Measurements from ENCODE around the gene GTF2H1.
A peak's percentile ranks its signal among the peaks of the same experiment; 100 is the strongest.

GTF2H1 gene

DNA sequence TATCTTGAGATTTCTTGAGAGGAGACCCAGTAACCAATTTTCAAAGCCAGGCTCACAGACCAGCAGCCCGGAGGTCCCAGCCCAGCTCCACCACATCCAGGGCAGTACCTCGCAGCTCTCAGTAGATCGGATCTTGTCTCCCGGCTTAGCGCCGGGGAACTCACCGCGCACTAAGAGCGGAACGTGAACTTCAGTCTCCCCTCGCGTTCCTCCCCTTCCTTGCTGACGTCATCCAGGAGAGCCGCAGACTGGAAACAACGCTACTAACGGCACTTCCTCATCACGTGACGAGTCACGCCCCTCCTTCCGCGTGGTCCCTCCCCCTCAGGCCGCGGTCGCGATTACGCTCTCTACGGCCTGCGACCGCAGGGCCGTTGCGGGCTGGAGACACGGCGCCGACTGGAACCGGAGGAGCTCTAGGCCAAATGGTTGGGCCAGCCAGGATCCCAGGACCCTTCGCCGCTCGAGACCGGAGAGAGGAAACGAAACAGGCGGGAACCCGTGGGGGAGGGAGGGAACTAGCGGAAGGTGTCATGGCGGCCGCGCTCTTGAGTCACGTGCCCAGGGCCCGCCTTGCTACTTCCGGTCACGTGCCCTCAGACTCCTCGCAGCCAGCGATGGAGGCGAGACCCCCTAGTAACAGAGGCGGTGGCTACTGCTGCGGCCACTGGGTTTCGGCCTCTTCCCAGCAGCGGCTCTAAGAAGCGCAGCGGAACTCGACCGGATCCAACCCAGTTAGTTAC is at the start of gene GTF2H1, which contains the start of gene HPS5:
Gene GTF2H1, plus strand, starts transcription at position 599 of the 743 bp plus-strand sequence. CDS start 10,508 bp downstream, outside the sequence.
Gene HPS5, minus strand, starts transcription at position 172 of the 743 bp plus-strand sequence. CDS start 4,282 bp downstream, outside the sequence.
- peak; percentile 86 to 90 for DNase-seq

DNA sequence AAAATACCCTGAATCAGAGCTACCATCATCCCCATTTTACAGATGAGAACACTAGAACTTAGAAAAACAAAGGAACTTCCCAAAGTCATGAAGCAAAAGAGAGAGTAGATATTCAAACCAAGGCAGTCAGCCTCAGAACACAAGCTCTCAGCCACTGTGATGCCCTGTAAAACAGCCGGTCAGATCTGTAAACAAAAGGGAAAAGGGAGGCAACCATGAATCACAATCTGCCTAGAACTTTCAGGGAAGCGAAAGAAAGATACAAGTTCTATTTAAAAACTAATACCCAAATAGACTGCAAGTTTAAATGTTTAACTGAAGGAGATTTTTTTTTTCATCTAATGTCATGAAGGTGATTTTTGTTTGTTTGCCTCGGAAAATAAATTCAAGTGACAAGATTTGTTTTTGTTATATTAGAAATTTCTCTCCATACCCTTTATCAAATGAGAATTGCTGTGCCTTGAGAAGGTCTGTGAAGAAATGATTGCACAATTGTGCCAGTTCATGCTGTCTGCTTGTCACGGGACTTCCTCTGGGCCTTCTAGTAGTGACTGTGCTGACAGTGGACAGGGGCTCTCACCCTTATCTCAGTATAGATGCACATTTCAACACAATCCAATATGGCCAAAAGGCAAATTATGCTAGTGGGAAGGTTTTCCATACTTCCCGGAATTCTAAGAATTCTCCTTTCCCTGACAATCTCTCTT is 44.6 kb upstream of the GTF2H1 start:
- no peak for DNase-seq

DNA sequence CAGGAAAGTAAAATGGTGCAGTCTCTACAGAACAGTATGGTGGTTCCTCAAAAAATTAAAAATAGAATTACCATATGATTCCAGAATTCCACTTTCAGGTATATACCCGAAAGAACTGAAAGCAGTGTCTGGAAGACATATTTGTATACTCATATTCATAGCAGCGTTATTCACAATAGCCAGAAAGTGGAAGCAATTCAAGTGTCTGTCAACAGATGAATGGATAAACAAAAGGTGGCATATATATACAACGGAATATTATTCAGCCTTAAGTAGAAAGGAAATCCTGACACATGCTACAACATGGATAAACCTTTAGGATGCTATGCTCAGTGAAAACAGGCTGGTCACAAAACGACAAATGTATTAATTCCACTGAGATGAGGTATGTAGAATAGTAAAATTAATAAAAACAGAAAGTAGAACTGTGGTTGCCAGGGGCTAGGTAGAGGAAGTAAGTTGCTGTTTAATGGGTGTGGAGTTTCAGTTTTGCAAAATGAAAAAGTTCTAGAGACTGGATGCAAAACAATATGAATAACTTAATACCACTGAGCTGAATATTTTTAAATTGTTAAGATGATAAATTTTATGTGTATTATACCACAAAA is 41.8 kb upstream of the GTF2H1 start:
- no peak for DNase-seq

DNA sequence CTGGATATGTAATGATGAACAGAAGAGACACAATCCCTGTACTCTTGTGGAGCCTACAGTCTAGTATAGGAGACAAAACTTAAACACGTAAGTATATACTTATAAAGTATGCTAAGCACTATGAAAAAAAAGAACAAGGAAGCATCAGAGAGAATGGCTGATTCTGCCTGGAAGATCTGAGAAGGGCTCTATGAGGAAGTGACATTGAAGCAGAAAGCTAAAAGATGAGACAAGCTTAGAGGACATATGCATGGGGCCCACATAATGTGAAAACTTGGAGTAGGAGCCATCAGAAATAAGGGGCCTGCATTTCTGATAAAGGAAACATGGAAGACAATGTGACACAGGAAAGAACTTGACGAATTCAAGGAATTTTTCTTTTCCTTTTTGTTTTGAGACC is 39.7 kb upstream of the GTF2H1 start:
- DNase-seq, result no peak

DNA sequence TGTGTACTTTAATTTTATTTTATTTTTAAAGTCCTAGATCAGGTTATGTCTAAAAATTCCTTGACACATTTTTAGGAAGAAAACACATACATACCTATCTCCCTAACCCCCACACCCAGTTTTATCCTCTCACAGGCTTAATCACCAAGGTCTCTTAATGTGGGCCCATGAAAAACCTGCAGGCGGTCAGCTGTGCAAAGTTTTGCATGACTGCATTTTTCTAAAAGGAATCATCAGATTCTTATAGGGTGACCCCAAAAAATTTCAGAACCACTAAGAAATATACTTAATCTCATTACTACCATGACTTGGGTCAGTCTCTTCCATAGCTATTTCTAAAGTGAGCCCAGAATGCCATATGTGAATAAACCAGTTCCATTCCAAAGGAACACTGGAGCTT is 36.5 kb upstream of the GTF2H1 start:
- no peak for DNase-seq

DNA sequence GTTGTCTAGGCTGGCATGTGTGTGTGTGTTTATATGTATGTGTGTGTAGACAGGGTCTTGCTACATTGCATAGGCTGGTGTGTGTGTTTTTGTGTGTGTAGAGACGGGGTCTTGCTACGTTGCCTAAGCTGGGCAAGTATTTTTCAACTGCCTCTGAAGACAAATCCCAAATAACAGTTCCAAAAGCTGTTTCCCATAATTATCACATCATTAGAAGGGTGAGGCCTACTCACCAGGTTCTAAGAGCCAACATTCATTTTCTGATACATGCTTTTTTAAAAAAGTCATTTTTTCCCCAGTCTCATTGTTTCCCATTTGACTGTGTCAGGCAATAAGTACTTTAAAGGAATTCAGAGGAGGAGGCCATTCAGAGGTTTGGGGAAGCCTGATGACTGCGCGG is 33.5 kb upstream of the GTF2H1 start:
- no peak for DNase-seq

DNA sequence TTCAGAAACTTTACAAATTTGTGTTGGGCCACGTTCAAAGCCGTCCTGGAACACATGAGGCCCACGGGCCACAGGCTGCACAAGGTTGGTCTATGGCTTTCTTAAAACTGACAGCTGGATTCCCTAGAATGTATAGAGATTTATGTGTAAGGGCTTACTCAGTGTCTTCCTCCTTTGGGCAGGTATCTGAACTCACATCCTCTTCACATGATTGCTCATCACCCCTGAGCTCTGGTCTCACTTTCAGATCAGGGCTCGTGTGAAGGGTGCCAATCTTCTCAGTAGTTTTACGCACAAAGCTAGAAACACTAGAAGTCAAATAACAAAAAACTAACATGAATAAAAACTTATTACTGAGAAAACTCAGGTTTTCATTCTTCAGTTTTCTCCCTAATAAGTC is 27.5 kb upstream of the GTF2H1 start:
- peak in 1 of 2 donors; percentile 1 for DNase-seq

DNA sequence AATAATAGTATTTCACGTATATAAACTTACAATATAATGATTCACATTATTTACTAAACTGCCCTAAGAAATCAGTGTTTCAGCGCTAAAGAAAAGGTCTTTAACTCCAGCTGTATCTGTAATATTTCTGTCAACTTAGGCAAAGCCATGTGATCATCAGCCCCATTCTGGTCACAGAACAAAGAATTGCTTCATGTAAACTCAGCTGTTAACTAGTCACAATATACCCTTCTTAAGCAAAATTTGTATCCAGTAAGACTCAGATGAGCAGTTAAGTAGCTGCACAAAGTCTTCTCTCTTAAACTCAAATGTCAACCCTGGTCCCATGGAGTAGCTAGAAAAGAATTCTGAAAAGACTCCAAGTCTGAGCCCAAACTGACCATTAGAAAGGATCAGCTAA is 27.1 kb upstream of the GTF2H1 start:
- DNase-seq, result no peak

DNA sequence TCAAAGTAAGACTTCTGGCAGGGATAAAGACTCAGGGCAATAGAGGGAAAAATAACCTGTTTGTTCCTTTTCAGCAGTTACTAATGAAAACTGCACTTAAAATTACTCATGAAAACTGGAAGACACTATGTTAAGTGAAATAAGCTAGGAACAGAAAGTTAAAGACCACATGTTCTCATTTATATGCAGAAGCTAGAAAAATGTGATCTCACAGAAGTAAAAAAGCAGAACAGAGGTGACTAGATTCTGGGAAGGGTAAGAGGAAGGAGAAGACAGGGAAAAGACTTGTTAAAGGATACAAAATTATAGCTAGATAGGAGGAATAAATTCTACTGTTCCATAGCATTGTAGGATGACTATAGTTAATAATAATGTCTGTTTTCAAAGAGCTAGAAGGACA is 22.6 kb upstream of the GTF2H1 start:
- DNase-seq, result no peak

DNA sequence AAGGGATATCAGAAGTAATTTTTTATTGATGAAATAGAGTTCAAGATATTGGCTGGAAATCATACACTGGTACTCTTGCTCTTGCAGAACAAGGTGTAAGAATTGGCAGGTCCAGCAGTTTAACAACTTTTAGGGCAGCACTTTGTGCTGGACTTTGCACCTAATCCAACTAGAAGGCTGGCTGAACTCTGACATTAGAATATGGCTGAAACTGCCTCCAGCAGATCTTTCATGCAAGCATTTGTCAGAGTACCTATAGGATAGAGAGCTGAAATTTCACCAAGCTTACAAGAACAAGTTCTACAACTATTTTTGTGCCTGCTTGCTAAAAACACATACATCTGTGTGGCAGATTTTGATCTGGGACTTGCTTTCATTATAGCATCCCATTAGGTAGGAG is 17.6 kb upstream of the GTF2H1 start:
- DNase-seq, result no peak

DNA sequence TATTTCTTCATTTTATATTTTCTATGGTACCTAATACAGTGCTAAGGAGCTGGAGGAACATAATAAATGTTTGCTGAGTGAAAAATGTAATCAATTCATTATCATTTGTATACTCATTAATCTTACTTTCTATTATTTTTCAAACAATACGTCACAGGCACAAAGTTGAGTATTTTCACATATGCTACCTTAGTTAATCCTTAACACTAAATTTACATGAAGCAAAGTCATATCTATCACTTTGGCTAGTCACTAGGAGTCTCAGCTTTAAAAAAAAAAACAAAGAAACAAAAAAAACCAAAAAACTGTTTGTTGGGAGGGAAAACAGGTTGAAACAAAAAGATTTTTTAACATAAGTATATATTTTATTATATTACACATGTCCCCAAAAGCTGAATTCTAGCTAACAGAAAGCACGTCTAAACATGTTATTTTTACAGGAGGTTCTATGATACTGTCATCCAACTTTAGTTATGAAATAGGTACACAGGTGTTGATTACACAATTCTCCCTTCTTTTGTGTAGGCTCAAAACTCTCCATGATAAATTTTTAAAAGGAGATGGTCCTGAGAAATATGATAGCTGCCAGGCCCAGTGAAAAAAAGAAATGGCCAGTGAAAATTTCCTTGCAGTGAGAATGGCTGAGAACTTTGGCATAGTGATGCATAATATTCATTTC is 14.8 kb upstream of the GTF2H1 start:
- DNase-seq, result no peak

DNA sequence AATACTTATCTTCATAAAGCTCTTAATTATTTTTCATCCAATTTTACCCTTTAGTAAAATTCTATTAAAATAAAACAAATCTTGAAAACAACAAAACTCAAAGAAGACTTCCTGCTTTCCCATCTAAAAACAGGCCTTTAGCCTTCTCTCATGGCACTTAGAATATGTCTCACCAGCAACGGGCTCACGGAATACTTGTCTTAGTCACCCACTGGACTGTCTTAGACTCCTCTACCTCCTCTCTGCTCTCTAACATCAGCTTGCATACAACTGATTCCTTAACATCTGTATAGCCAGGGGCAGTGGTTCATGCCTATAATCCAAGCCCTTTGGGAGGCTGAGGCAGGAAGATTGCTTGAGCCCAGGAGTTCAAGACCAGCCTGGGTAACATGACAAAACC is 14.1 kb upstream of the GTF2H1 start:
- no peak for DNase-seq

DNA sequence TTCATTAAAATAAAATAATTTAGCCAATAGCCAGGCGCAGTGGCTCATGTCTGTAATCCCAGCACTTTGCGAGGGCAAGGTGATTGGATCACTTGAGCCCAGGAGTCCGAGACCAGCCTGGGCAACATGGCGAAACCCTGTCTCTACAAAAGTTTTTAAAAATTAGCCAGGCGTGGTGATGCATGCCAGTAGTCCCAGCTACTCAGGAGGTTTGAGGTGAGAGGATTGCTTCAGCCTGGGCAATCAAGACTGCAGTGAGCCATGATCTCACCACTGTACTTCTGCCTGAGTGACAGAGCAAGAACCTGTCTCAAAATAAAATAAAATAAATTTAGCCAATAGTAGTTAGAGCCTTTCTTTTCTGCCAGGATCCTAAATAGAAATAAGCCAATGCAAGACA is 12.7 kb upstream of the GTF2H1 start:
- DNase-seq, result no peak

DNA sequence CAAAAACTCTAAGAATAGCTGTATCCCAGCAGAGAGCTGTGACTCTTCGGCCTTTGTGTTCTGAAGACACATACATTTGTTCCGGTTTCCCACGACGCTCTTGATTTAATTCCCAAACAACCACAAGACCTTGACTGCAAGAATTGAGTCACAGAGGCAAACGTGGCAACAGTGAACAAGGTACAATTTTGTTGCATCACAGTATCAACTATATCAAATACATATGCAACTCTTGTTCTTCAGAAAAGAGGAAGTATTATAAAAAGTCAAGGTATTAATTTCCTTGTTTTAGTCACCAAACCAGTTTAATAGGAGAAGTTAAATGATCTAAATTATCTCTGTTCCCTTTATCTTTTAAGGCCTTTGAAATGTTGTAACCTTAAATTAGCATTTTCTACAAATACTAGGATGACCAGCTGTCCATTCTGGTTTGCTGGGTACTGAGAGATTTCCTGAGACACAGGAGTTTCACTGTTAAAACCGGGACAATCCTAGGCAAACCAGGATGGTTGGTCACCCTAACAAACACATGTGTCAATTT is 11.5 kb upstream of the GTF2H1 start:
- no peak for DNase-seq

DNA sequence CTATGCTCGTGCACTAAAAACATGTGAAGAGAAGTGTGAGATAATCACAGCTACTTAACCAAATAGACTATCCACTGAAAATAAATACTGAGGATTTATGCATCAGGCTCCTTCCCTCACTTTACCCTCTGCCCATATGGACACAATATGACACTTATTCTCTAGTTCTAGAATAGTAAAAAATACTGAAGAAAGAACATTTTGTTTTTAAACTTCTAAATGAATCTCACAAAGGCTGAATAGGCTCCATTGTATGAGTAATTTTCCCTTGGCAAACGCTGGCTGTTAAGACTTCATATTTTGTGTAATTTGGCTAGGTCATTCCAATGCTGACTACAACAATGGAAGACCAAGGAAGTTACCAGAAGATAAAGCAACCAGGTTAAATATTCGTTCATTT is 10.4 kb upstream of the GTF2H1 start:
- no peak for DNase-seq

DNA sequence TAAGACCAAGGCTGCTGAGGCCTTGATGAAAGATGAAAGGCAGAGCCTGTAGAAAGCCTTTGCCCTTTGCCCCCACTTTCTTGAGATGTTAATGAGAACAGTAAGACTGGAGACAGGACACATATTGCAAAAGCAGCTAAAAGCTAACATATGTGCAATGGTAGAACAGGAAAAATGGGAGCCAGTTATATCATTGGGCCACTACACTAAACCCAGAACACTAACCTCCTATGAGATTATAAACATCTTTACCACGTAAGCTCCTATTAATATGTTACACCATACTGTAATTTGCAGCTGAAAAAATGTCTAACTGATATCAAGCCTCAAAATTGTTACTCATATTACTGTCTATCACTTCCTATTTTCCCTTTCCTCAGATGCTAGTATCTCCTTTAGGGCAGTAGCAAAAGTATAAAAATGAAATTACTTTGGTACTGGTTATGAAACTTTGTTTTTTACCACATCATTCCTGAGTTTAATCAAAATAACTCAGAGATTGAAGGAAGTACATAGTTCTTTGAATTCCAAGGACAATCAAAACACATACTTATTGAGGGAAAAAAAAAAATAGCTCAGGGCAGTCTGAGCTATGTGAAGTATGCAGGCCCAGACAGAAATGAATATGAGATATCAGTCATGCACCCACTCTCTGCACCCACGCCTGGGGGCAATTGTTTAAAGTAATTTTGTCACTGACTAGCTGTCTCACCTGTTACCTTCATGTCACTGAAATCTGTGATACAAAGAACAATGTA is 9.5 kb upstream of the GTF2H1 start:
- no peak for DNase-seq

DNA sequence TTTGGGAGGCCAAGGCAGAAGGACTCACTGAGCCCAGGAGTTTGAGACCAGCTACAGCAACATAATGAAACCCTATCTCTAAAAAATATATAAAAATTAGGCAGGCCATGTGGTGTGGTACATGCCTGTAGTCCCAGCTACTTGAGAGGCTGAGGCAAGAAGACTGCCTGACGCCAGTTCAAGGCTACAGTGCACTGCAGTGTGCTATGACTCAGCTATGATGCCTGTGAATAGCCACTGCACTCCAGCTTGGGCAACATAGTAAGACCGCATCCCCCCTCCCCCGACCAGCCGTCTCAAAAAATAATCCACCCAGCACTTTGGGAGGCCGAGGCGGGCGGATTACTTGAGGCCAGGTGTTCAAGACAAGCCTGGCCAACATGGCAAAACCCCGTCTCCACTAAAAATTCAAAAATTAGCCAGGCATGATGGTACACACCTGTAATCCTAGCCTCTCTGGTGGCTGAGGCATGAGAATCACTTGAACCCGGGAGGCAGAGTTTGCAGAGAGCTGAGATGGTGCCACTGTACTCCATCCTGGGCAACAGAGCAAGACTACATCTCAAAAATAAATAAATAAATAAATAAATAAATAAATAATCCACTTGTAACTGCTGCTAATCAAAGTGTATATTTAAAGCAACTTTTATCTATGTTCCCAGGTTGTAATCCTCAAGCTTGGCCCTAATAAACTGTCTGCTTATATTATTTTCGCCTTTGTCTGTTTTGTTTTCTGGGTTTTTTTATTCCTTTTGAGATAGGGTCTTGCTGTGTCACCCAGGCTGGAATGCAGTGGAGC is 8.2 kb upstream of the GTF2H1 start:
- DNase-seq, result no peak

DNA sequence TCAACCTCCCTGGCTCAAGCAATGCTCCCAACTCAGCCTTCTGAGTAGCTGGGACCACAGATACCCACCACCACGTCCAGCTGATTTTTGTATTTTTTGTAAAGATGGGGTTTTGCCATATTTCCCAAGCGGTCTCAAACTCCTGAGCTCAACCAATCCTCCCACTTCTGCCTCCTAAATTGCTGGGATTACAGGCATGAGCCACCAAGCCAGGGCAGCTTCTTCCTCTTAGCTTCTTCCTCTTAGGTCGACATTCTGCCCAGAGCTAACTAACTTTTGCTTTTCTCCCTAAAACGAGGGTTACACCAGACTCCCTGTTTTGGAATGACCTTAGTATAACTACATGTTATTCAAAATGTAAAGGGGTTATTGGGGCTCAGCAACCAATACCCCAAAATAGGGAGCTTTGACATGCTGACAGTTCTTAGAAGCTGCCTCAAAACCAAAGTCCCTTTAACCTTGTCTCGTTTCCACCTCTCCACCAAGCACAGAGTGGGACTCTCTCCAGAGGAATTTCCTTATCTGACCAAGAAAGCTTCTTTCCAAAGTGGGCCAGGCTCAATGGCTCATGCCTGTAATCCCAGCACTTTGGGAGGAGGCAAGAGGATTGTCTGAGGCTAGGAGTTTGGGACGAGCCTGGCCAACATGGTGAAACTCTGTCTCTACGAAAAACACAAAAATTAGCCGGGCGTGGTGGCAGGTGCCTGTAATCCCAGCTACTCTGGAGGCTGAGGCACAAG is 7.4 kb upstream of the GTF2H1 start:
- no peak for DNase-seq

DNA sequence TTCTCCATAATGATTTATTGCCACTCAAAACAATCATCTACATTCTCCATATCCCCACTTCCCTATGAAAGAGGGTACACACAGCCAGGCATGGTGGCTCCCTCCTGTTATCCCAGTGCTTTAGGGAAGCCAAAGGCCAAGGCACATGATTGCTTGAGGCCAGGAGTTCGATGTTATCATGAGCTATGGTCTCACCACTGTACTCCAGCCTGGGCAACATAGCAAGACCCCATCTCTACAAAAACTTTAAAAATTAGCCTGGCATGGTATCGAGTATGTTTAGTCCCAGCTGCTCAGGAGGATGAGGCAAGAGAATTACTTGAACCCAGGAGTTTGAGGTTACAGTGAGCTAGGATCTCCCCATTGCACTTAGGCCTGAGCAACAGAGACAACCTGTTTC is 6.5 kb upstream of the GTF2H1 start:
- DNase-seq, result no peak

DNA sequence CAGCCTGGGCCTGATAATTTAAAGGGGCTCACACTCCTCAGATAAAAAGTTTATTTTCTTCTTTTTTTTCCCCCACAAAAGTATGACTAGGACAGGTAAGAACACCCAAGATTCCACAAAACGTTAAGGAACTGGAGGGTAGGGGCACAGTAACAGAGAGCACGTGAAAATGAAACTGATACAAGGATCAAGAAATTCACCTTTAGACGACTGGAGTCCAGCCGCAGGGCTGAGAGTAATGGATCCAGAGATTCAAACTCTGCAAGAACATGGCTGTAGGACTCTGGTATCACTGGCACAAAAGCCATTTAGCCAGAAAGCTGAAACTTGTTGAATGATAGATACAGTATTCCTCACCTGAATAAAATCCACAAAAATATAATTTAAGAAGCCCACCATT is 4.8 kb upstream of the GTF2H1 start:
- DNase-seq, result no peak

DNA sequence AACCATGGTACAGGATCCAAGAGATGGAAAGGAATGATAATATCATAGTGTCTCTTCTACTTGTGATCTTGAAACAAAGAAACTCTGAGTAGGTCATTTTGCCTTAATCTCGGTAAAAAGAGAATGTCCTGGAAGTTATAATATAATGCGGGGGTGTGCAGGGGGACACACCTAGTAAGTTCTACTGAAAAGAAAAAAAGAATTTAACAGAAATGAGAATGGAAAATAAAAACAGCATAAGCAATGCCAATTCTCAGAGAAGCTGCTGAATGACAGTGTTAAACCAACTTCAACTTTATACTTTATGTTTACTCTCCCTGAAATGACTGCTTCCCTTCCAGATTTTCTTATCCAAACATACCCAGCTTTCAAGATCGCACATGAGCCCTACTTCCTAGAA is 2.5 kb upstream of the GTF2H1 start:
- DNase-seq, result no peak

All from stimulated activated CD4-positive, alpha-beta T cell treated with anti-CD3 and anti-CD28 coated beads, Interleukin-2, amount 100 ng/mL, for 48 hours (primary cell).